ENCODE results near the gene PROM2.

DNA sequence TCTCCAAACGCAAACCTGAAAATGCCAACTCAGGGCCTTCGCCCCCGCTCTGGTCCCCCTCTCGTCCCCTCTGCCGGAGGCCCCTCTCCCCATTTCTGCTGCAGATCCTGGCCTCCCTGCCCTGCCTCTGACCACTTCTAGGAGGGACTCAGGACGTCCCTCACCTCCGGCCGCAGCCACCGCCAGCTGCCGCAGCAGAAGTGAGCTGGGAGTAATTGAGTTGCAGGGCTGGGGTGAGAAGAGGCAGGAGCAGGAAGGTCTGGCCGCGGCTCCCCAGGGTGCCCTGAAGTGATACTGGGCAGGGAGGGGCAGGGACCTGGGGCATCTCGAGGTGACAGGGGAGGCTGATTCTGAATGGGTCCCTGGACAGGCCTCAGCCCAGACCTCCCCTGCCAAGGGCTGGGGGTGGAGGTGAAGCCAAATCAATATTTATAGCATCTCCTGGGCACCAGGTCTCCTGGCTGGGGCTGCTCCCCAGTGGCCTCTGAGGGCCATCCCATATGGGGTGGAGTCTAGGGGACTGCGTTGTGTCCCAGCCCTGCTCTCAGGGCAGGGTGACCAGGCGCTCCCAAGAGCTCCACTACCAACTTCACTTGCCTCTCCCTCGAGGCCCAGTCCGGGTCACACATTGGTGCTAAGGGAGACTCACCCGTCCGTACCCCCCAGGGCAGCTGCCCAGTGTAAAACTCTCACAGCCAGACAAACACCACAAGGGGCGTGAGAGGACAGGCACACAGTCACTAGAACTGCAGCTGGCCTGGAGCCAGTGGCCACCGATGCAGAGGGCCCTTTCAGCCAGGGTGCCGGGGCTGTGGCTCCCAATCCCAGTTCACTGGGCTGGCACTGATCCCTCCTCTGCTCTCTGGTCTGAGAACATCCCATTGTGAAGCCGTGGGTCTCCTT, 55.9 kb downstream of the PROM2 start:
- TF ChIP-seq, protein P1, sequence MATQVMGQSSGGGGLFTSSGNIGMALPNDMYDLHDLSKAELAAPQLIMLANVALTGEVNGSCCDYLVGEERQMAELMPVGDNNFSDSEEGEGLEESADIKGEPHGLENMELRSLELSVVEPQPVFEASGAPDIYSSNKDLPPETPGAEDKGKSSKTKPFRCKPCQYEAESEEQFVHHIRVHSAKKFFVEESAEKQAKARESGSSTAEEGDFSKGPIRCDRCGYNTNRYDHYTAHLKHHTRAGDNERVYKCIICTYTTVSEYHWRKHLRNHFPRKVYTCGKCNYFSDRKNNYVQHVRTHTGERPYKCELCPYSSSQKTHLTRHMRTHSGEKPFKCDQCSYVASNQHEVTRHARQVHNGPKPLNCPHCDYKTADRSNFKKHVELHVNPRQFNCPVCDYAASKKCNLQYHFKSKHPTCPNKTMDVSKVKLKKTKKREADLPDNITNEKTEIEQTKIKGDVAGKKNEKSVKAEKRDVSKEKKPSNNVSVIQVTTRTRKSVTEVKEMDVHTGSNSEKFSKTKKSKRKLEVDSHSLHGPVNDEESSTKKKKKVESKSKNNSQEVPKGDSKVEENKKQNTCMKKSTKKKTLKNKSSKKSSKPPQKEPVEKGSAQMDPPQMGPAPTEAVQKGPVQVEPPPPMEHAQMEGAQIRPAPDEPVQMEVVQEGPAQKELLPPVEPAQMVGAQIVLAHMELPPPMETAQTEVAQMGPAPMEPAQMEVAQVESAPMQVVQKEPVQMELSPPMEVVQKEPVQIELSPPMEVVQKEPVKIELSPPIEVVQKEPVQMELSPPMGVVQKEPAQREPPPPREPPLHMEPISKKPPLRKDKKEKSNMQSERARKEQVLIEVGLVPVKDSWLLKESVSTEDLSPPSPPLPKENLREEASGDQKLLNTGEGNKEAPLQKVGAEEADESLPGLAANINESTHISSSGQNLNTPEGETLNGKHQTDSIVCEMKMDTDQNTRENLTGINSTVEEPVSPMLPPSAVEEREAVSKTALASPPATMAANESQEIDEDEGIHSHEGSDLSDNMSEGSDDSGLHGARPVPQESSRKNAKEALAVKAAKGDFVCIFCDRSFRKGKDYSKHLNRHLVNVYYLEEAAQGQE (IDR thresholded peaks at IDR 0.05; ENCODE audit: low read depth) = no peak
- TF ChIP-seq RAD21 (IDR thresholded peaks at IDR 0.05; ENCODE audit: low read depth) (no peak), EP300 (IDR thresholded peaks at IDR 0.05; ENCODE audit: borderline replicate concordance) (no peak), TCF12 (IDR thresholded peaks at IDR 0.05; ENCODE audit: low read depth) (no peak), YY1 (IDR thresholded peaks at IDR 0.05; ENCODE audit: low read depth) (no peak), CREB1 (IDR thresholded peaks at IDR 0.05; ENCODE audit: low read depth) (no peak), TAF1 (IDR thresholded peaks at IDR 0.05; ENCODE audit: low read depth) (no peak), EGR1 (IDR thresholded peaks at IDR 0.05) (no peak), FOXM1 (IDR thresholded peaks at IDR 0.05; ENCODE audit: borderline replicate concordance, low read depth) (no peak)
- TF ChIP-seq, protein P2, sequence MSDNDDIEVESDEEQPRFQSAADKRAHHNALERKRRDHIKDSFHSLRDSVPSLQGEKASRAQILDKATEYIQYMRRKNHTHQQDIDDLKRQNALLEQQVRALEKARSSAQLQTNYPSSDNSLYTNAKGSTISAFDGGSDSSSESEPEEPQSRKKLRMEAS (IDR thresholded peaks at IDR 0.05) = no peak
- TF ChIP-seq, protein P3, sequence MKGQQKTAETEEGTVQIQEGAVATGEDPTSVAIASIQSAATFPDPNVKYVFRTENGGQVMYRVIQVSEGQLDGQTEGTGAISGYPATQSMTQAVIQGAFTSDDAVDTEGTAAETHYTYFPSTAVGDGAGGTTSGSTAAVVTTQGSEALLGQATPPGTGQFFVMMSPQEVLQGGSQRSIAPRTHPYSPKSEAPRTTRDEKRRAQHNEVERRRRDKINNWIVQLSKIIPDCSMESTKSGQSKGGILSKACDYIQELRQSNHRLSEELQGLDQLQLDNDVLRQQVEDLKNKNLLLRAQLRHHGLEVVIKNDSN (IDR thresholded peaks at IDR 0.05) = no peak
